ENCODE results near the gene SLC39A9.
"Not testable (repeated sequence)": the region's sequence is repeated elsewhere in the genome, so short reads cannot be mapped to it uniquely, and the experiment has no call there.

- TF ChIP-seq MYC (IDR thresholded peaks at IDR 0.05; ENCODE audit: low read depth, low read length); POLR2A (IDR thresholded peaks at IDR 0.05; ENCODE audit: extremely low read depth, insufficient read length); CTCF (IDR thresholded peaks at IDR 0.05; ENCODE audit: low read depth, low read length); MAX (IDR thresholded peaks at IDR 0.05; ENCODE audit: low read depth, low read length): not testable (repeated sequence)
Measured at GRCh38 chr14:69498286-69498685, 99.8 kb downstream of the SLC39A9 start.

All from NB4 (cell line).